SK-N-SH (cell line): ENCODE measurements around the gene LRCH3. TPM values are rescaled to one million over a fixed set of nuclear protein-coding genes. Genes with fewer than 3 reads are reported as not detected.
A peak's percentile ranks its signal among the peaks of the same experiment; 100 is the strongest.

Experiments
- CTCF ChIA-PET: fragments of 300-600, 350-600 bp; formaldehyde crosslinking; extraction: SDS; loops from one replicate; lab custom pipeline; 2021; lab: Yijun Ruan, JAX
- POLR2A ChIA-PET: fragments of 350-600 bp; sonication (Branson Sonifier 250); formaldehyde crosslinking; extraction: SDS; loops from one replicate; lab custom pipeline; 2020; ENCODE audit warnings: antibody characterized with exemption, inconsistent platforms; lab: Yijun Ruan, JAX
- DNase-seq: peaks from one replicate; pipeline ENCODE4 v3.0.0; 2012
- H2AFZ ChIP-seq: fragments of 200-600 bp; sonication (generic); 2 replicates; pipeline ENCODE4 v1.8.1; 2016; ENCODE audit warnings: antibody characterized with exemption, mild to moderate bottlenecking, low read depth
- H3F3A ChIP-seq: fragments of 200-600 bp; sonication (generic); replicated peaks from 2 replicates; pipeline ENCODE3; 2016; ENCODE audit warnings: antibody characterized with exemption, mild to moderate bottlenecking; ENCODE audit not compliant: insufficient read depth
- H3K27ac ChIP-seq, 2 experiments: fragments of 200-500 bp in 1 of 2; fragments of 200-600 bp in 1 of 2; sonication (Bioruptor generic) in 1 of 2; sonication (generic), shearing (Covaris generic) in 1 of 2; 2 replicates each; pipeline versions ENCODE4 v1.5.1 to v1.6.1; 2014 to 2016; ENCODE audit warnings: low read depth in 2 of 2, inconsistent platforms in 1 of 2, low read length in 1 of 2, mild to moderate bottlenecking in 1 of 2, mixed read lengths in 1 of 2
- H3K27me3 ChIP-seq: fragments of 200-600 bp; sonication (generic), shearing (Covaris generic); 2 replicates; pipeline ENCODE4 v1.6.1; 2016; ENCODE audit warnings: mixed run types; ENCODE audit not compliant: insufficient read depth
- H3K36me3 ChIP-seq, 2 experiments: fragments of 200-500 bp in 1 of 2; fragments of 200-600 bp in 1 of 2; sonication (Bioruptor generic) in 1 of 2; sonication (generic) in 1 of 2; replicated peaks in 1 of 2; 2 replicates each; pipeline versions ENCODE3 to v1.5.1; 2014 to 2016; ENCODE audit warnings: low read length in 1 of 2, mild to moderate bottlenecking in 1 of 2; ENCODE audit not compliant: insufficient read depth in 2 of 2, control insufficient read depth in 1 of 2
- H3K4me1 ChIP-seq, 2 experiments: fragments of 200-500 bp in 1 of 2; fragments of 200-600 bp in 1 of 2; sonication (Bioruptor generic) in 1 of 2; sonication (generic), shearing (Covaris generic) in 1 of 2; 2 replicates each; pipeline versions ENCODE4 v1.5.1 to v1.6.1; 2014 to 2016; ENCODE audit warnings: low read depth in 1 of 2, low read length in 1 of 2, mixed run types in 1 of 2; ENCODE audit not compliant: insufficient read depth in 2 of 2, control insufficient read depth in 1 of 2
- H3K4me2 ChIP-seq: fragments of 200-600 bp; sonication (generic), shearing (Covaris generic); 2 replicates; pipeline ENCODE4 v1.6.1; 2017; ENCODE audit warnings: mixed run types
- H3K4me3 ChIP-seq, 2 experiments: fragments of 200-500 bp in 1 of 2; fragments of 200-600 bp in 1 of 2; sonication (Bioruptor generic) in 1 of 2; sonication (generic), shearing (Covaris generic) in 1 of 2; 2 replicates each; pipeline versions ENCODE4 v1.5.1 to v1.8.1; 2014 to 2016; ENCODE audit warnings: low read depth in 2 of 2, inconsistent platforms in 1 of 2, low read length in 1 of 2, mild to moderate bottlenecking in 1 of 2, mixed read lengths in 1 of 2, moderate library complexity in 1 of 2
- H3K79me2 ChIP-seq: fragments of 200-600 bp; sonication (generic); 2 replicates; pipeline ENCODE4 v1.8.1; 2017; ENCODE audit warnings: mild to moderate bottlenecking; ENCODE audit not compliant: insufficient read depth
- H3K9ac ChIP-seq: fragments of 200-600 bp; sonication (generic); 2 replicates; pipeline ENCODE4 v1.6.1; 2017; ENCODE audit warnings: mixed run types
- H3K9me2 ChIP-seq: fragments of 200-600 bp; sonication (generic); 2 replicates; pipeline ENCODE4 v1.6.1; 2017; ENCODE audit warnings: mixed run types
- H3K9me3 ChIP-seq: fragments of 200-600 bp; sonication (generic); 2 replicates; pipeline ENCODE4 v1.6.1; 2017; ENCODE audit warnings: mixed run types, mild to moderate bottlenecking, moderate library complexity
- H4K20me1 ChIP-seq: fragments of 200-600 bp; sonication (generic); 2 replicates; pipeline ENCODE4 v1.6.1; 2017; ENCODE audit warnings: mild to moderate bottlenecking, mixed run types; ENCODE audit not compliant: insufficient read depth
- CHD2 ChIP-seq: fragments of 150-350 bp; IDR thresholded peaks from 2 replicates; pipeline ENCODE4 v1.6.1; 2018; ENCODE audit warnings: low read length; ENCODE audit not compliant: partially characterized antibody
- CTCF ChIP-seq: fragments of 200-600 bp; sonication (generic); IDR thresholded peaks from 2 replicates; pipeline ENCODE4 v1.6.1; 2017; ENCODE audit warnings: antibody characterized with exemption, mild to moderate bottlenecking, moderate library complexity
- EP300 ChIP-seq, 2 experiments: IDR thresholded peaks; 2 replicates each; pipeline versions ENCODE4 v1.4.0 to v1.6.1; 2012; ENCODE audit warnings: borderline replicate concordance in 1 of 2, low read depth in 1 of 2, low read length in 1 of 2
- FOSL2 ChIP-seq: IDR thresholded peaks from 2 replicates; pipeline ENCODE4 v1.4.0; 2012; ENCODE audit warnings: low read depth, mild to moderate bottlenecking, moderate library complexity, borderline replicate concordance
- JUND ChIP-seq: IDR thresholded peaks from 2 replicates; pipeline ENCODE4 v1.4.0; 2012
- MXI1 ChIP-seq: IDR thresholded peaks from 2 replicates; pipeline ENCODE4 v1.6.1; 2012; ENCODE audit warnings: mild to moderate bottlenecking, low read depth, low read length, improper control_type of control experiment
- NFIC ChIP-seq: IDR thresholded peaks from 2 replicates; pipeline ENCODE4 v1.4.0; 2012; ENCODE audit warnings: borderline replicate concordance
- RAD21 ChIP-seq: IDR thresholded peaks from 2 replicates; pipeline ENCODE4 v1.6.1; 2012; ENCODE audit warnings: mild to moderate bottlenecking, low read length
- REST ChIP-seq: IDR thresholded peaks from 2 replicates; pipeline ENCODE4 v1.6.1; 2012; ENCODE audit warnings: mild to moderate bottlenecking, low read depth, low read length, moderate library complexity
- RXRA ChIP-seq: IDR thresholded peaks from 2 replicates; pipeline ENCODE4 v1.4.0; 2012; ENCODE audit warnings: low read depth, mild to moderate bottlenecking, borderline replicate concordance
- SMC3 ChIP-seq: IDR thresholded peaks from 2 replicates; pipeline ENCODE4 v1.6.1; 2012; ENCODE audit warnings: low read depth, low read length, improper control_type of control experiment
- TAF1 ChIP-seq: IDR thresholded peaks from 2 replicates; pipeline ENCODE4 v1.6.1; 2012; ENCODE audit warnings: low read depth, mild to moderate bottlenecking, low read length, moderate library complexity, borderline replicate concordance
- TCF12 ChIP-seq: IDR thresholded peaks from 2 replicates; pipeline ENCODE4 v1.4.0; 2012
- ZBTB33 ChIP-seq: IDR thresholded peaks from 2 replicates; pipeline ENCODE4 v1.4.0; 2012; ENCODE audit warnings: low read depth, borderline replicate concordance
- WGBS: methylation state at CpG from one replicate; pipeline ENCODE4 v1.1.6; 2017; ENCODE audit warnings: low lambda C conversion rate; 5-methylcytosine and 5-hydroxymethylcytosine counted together
- polyA plus RNA-seq, 3 experiments: library from polyadenylated mRNA; depleted of rRNA; stranded (reverse); fragments of >200 nt; gene quantifications; 2 replicates each; pipeline ENCODE4 v1.2.3, GENCODE V29; 2012
- TF ChIP-seq, protein P1 (sequence below): IDR thresholded peaks from 2 replicates; pipeline ENCODE4 v1.4.0; 2012; ENCODE audit warnings: low read depth, borderline replicate concordance

Gene LRCH3
- polyA plus RNA-seq, 1 of the 3 experiments (the other 2 are of a cell fraction) = 22.6 TPM

GRCh38 chr3:197798863-197799262, 7.8 kb downstream of the LRCH3 start:
- 100% methylated on average over 3 of the region's 3 CpGs for WGBS
- Histone ChIP-seq H3K79me2 (peaks cover 100% of the 10 kb centered on the region), H3K27me3 (no peaks in the 10 kb centered on the region), H3K4me3 (no peak overlapping the region), H3K4me2 (peak overlapping the region; percentile 53; the same call in 1 of the 2 replicates)
- DNase-seq = no peak
- TF ChIP-seq REST = peak; percentile 70; the same call in 1 of the 2 replicates
- TF ChIP-seq, protein P1, sequence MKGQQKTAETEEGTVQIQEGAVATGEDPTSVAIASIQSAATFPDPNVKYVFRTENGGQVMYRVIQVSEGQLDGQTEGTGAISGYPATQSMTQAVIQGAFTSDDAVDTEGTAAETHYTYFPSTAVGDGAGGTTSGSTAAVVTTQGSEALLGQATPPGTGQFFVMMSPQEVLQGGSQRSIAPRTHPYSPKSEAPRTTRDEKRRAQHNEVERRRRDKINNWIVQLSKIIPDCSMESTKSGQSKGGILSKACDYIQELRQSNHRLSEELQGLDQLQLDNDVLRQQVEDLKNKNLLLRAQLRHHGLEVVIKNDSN = no peak
- TF ChIP-seq, all 33 proteins: peak for 1
- peak overlapping the region in 1 of 2 experiments; percentile 13; a peak in 3 of 4 replicates for H3K27ac ChIP-seq
- no peak overlapping the region for H2AFZ ChIP-seq
- peaks cover 96% of the 10 kb centered on the region for H4K20me1 ChIP-seq
- no peak overlapping the region for H3K9ac ChIP-seq
- ChIA-PET CTCF (no interaction called here), POLR2A (no interaction called here)
- no peaks in the 10 kb centered on the region for H3K9me2 ChIP-seq
- H3F3A ChIP-seq = peaks cover 8% of the 10 kb centered on the region
- no peaks in the 10 kb centered on the region for H3K36me3 ChIP-seq
- H3K9me3 ChIP-seq = no peaks in the 10 kb centered on the region
- peaks cover 0 to 11% of the 10 kb centered on the region in 2 experiments for H3K4me1 ChIP-seq

DNA sequence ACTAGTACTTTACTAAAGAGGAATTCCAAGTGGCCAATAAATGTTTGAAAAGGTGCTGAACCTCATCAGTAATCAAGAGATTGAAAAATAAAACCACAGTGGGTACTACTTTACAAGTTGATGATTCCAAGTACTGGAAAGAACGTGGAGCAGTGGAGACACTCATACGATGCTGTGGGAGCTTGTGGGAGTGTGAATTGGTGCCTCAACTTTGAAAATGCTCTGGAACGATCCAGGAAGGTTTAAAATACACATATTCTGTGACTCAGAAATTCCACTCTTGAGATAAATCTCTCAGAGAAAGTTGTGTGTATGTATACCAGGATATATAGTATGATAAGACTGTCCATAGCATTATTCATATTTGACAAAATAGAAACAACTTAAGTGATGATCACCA, 9.3 kb downstream of the LRCH3 start:
- DNase-seq = no peak
- Histone ChIP-seq H3K27me3 (no peaks in the 10 kb centered on the region), H3K27ac (no peak overlapping the region), H4K20me1 (peaks cover 94% of the 10 kb centered on the region), H3K9me3 (no peaks in the 10 kb centered on the region), H3K4me3 (no peak overlapping the region), H3K9ac (no peak overlapping the region), H3F3A (peaks cover 8% of the 10 kb centered on the region), H3K4me1 (peaks cover 0 to 11% of the 10 kb centered on the region in 2 experiments; a peak in 3 of 4 replicates), H3K9me2 (no peaks in the 10 kb centered on the region), H3K79me2 (peaks cover 100% of the 10 kb centered on the region), H3K4me2 (no peak overlapping the region), H2AFZ (no peak overlapping the region), H3K36me3 (no peaks in the 10 kb centered on the region)
- ChIA-PET CTCF (no interaction called here), POLR2A (no interaction called here)
- 82% methylated on average over 3 of the region's 3 CpGs for WGBS
- TF ChIP-seq REST (no peak), MXI1 (no peak), EP300 (IDR thresholded peaks at IDR 0.05; ENCODE audit: borderline replicate concordance in 1 of 2, low read depth in 1 of 2, low read length in 1 of 2) (no peak), JUND (no peak), TCF12 (no peak), CHD2 (no peak), FOSL2 (no peak), CTCF (no peak), SMC3 (no peak), RXRA (no peak), TAF1 (no peak), ZBTB33 (no peak), RAD21 (no peak), NFIC (no peak)
